GM19351 (cell line): ENCODE data around the gene MLLT3.
A peak's percentile ranks its signal among the peaks of the same experiment; 100 is the strongest.

Experiments
- ATAC-seq: cut with Tn5 transposase; IDR thresholded peaks from one replicate; pipeline ENCODE4 v1.9.1; 2021; ENCODE audit warnings: mild to moderate bottlenecking, moderate library complexity; ENCODE audit not compliant: unreplicated experiment

MLLT3 gene

GRCh38 chr9:20559231-20559890 lies 62.9 kb downstream of the MLLT3 start:
- ATAC-seq: no peak

GRCh38 chr9:20558566-20559016 lies 63.7 kb downstream of the MLLT3 start:
- ATAC-seq: peak; percentile 51

GRCh38 chr9:20557890-20558565 lies 64.3 kb downstream of the MLLT3 start:
- peak; percentile 3 for ATAC-seq

- ATAC-seq: no peak
Measured at GRCh38 chr9:20557285-20557684, 65.0 kb downstream of the MLLT3 start.

GRCh38 chr9:20553558-20554149 lies 68.6 kb downstream of the MLLT3 start:
- peak; percentile 25 for ATAC-seq

GRCh38 chr9:20552874-20553557 lies 69.3 kb downstream of the MLLT3 start:
- ATAC-seq: peak; percentile 46

GRCh38 chr9:20551835-20552234 lies 70.5 kb downstream of the MLLT3 start:
- ATAC-seq: peak; percentile 41

GRCh38 chr9:20551236-20551635 lies 71.1 kb downstream of the MLLT3 start:
- ATAC-seq: no peak

GRCh38 chr9:20550326-20550725 lies 72.0 kb downstream of the MLLT3 start:
- ATAC-seq: no peak

GRCh38 chr9:20549053-20549452 lies 73.2 kb downstream of the MLLT3 start:
- ATAC-seq: no peak

- ATAC-seq: no peak
Measured at GRCh38 chr9:20545023-20545622, 77.2 kb downstream of the MLLT3 start.

- ATAC-seq: no peak
Measured at GRCh38 chr9:20540169-20540863, 82.0 kb downstream of the MLLT3 start.

- ATAC-seq: no peak
Measured at GRCh38 chr9:20538956-20539355, 83.3 kb downstream of the MLLT3 start.

GRCh38 chr9:20538092-20538491 lies 84.2 kb downstream of the MLLT3 start:
- no peak for ATAC-seq

GRCh38 chr9:20537294-20537693 lies 85.0 kb downstream of the MLLT3 start:
- ATAC-seq: no peak

- ATAC-seq: no peak
Measured at GRCh38 chr9:20532584-20532983, 89.7 kb downstream of the MLLT3 start.

- no peak for ATAC-seq
Measured at GRCh38 chr9:20529837-20530236, 92.5 kb downstream of the MLLT3 start.

GRCh38 chr9:20528253-20528652 lies 94.0 kb downstream of the MLLT3 start:
- ATAC-seq: no peak

- ATAC-seq: peak; percentile 83
Measured at GRCh38 chr9:20526500-20527319, 95.6 kb downstream of the MLLT3 start.

- ATAC-seq: no peak
Measured at GRCh38 chr9:20524776-20525175, 97.5 kb downstream of the MLLT3 start.
